Mononuclear cell (primary cell): Measurements from ENCODE around the gene XPOT. TPM values are rescaled to one million over a fixed set of nuclear protein-coding genes. Genes with fewer than 3 reads are reported as not detected.

Source experiments
- total RNA-seq: library from RNA; depleted of rRNA; stranded (reverse); fragments of >200 nt; gene quantifications from one replicate; pipeline ENCODE4 v1.2.3, GENCODE V29; 2012

Gene XPOT
- total RNA-seq, 1 donor = 44.6 TPM

Other genes with a start within 250 kb of the XPOT start
- gene KICS2, start 182.1 kb upstream of the XPOT start, total RNA-seq = 22.1 TPM
- 0.73 TPM for gene C12orf56, start 13.6 kb upstream of the XPOT start, total RNA-seq
- 48.5 TPM for gene TBK1, start 47.7 kb downstream of the XPOT start, total RNA-seq
- gene RASSF3, start 206.1 kb downstream of the XPOT start, total RNA-seq = 52.8 TPM